B cell (primary cell): ENCODE results near the gene MAPRE2. TPM values are rescaled to one million over a fixed set of nuclear protein-coding genes. Genes with fewer than 3 reads are reported as not detected.

ENCODE experiments used
- ATAC-seq: fragments of 200-7000 bp; cut with Tn5 transposase; one replicate; pipeline ENCODE4 v1.10.0; 2021; ENCODE audit warnings: low read depth, mild to moderate bottlenecking, moderate number of reproducible peaks, moderate library complexity
- CTCF ChIA-PET: fragments of 350-600 bp; sonication (Branson Sonifier 250); formaldehyde crosslinking; loops from one replicate; lab custom pipeline; 2021; ENCODE audit warnings: antibody characterized with exemption, inconsistent platforms; lab: Charles Lee
- POLR2A ChIA-PET: fragments of 350-600 bp; sonication (Branson Sonifier 250); formaldehyde crosslinking; loops from one replicate; lab custom pipeline; 2021; ENCODE audit warnings: antibody characterized with exemption; lab: Charles Lee
- DNase-seq: peaks from one replicate; pipeline ENCODE4 v3.0.0; 2013
- H2AFZ ChIP-seq: 2 replicates; pipeline ENCODE4 v1.6.1; 2012; ENCODE audit warnings: mild to moderate bottlenecking, low read depth, low read length; ENCODE audit not compliant: insufficient read depth, poor library complexity, severe bottlenecking
- H3K27ac ChIP-seq, 2 donors: 1 replicate in 1 of 2; 2 replicates in 1 of 2; pipeline ENCODE4 v1.5.1; 2012 to 2013; ENCODE audit warnings: low read length in 2 of 2, mild to moderate bottlenecking in 2 of 2, moderate library complexity in 1 of 2
- H3K27me3 ChIP-seq, 4 experiments: fragments of 200-600 bp in 1 of 4; sonication (generic) in 1 of 4; replicated peaks in 1 of 4; 1 replicate in 2 of 4; 2 replicates in 2 of 4; pipeline versions ENCODE4 v1.6.1 to v1.7.0; 2013 to 2016; ENCODE audit warnings: low read length in 3 of 4, mild to moderate bottlenecking in 2 of 4, mixed read lengths in 1 of 4, moderate library complexity in 1 of 4; ENCODE audit not compliant: insufficient read depth in 4 of 4, control insufficient read depth in 3 of 4; ENCODE audit errors: control extremely low read depth in 1 of 4
- H3K36me3 ChIP-seq, 2 experiments: replicated peaks in 1 of 2; 1 replicate in 1 of 2; 2 replicates in 1 of 2; pipeline versions ENCODE4 v1.6.1 to v1.7.1; 2013; ENCODE audit warnings: low read length in 1 of 2; ENCODE audit not compliant: insufficient read depth in 2 of 2, control insufficient read depth in 1 of 2; ENCODE audit errors: control extremely low read depth in 1 of 2, extremely low read depth in 1 of 2
- H3K4me1 ChIP-seq, 2 donors: fragments of 200-600 bp in 1 of 2; sonication (generic) in 1 of 2; 1 replicate in 1 of 2; 2 replicates in 1 of 2; pipeline versions ENCODE4 v1.5.1 to v1.6.1; 2013 to 2017; ENCODE audit warnings: low read length in 2 of 2; ENCODE audit not compliant: control insufficient read depth in 2 of 2, insufficient read depth in 2 of 2
- H3K4me2 ChIP-seq: replicated peaks from 2 replicates; pipeline ENCODE3; 2012; ENCODE audit warnings: mild to moderate bottlenecking, low read depth, low read length; ENCODE audit not compliant: poor library complexity, severe bottlenecking
- H3K4me3 ChIP-seq, 5 experiments: fragments of 200-600 bp in 1 of 5; sonication (generic) in 1 of 5; 1 replicate in 3 of 5; 2 replicates in 2 of 5; pipeline versions ENCODE4 v1.5.1 to v1.7.0; 2011 to 2016; ENCODE audit warnings: low read length in 4 of 5, mild to moderate bottlenecking in 4 of 5, low read depth in 2 of 5, control low read depth in 1 of 5, moderate library complexity in 1 of 5; ENCODE audit not compliant: insufficient read depth in 1 of 5; ENCODE audit errors: control extremely low read depth in 1 of 5, extremely low read depth in 1 of 5
- H3K79me2 ChIP-seq: fragments of 200-600 bp; sonication (generic); one replicate; pipeline ENCODE4 v1.6.0; 2016; ENCODE audit warnings: low read length; ENCODE audit not compliant: control insufficient read depth, insufficient read depth
- H3K9ac ChIP-seq: fragments of 200-600 bp; sonication (generic); 2 replicates; pipeline ENCODE4 v1.6.1; 2017; ENCODE audit warnings: mild to moderate bottlenecking, low read length, moderate library complexity
- H3K9me3 ChIP-seq, 3 donors: one replicate each; pipeline versions ENCODE4 v1.6.1 to v1.7.1; 2013; ENCODE audit warnings: low read length in 2 of 3; ENCODE audit not compliant: control insufficient read depth in 2 of 3, insufficient read depth in 1 of 3; ENCODE audit errors: control extremely low read depth in 1 of 3
- H4K20me1 ChIP-seq: 2 replicates; pipeline ENCODE4 v1.6.0; 2012; ENCODE audit warnings: mild to moderate bottlenecking, low read length; ENCODE audit not compliant: insufficient read depth, control insufficient read depth, poor library complexity, severe bottlenecking
- H3K27ac Mint-ChIP-seq: one replicate; pipeline ENCODE4 v1.8.0; 2021; ENCODE audit warnings: mixed read lengths
- H3K27me3 Mint-ChIP-seq: one replicate; pipeline ENCODE4 v1.8.0; 2021; ENCODE audit warnings: mixed read lengths
- H3K4me1 Mint-ChIP-seq: one replicate; pipeline ENCODE4 v1.8.0; 2021; ENCODE audit warnings: mixed read lengths
- H3K4me3 Mint-ChIP-seq: one replicate; pipeline ENCODE4 v1.8.0; 2021; ENCODE audit warnings: mixed read lengths
- H3K9me3 Mint-ChIP-seq: one replicate; pipeline ENCODE4 v1.8.0; 2022; ENCODE audit warnings: mixed read lengths; ENCODE audit not compliant: insufficient read depth
- CTCF ChIP-seq: fragments of 200-600 bp; IDR thresholded peaks from one replicate; pipeline ENCODE4 v1.8.0; 2022; ENCODE audit warnings: antibody characterized with exemption, mild to moderate bottlenecking
- EZH2 ChIP-seq: IDR thresholded peaks from 2 replicates; pipeline ENCODE4 v1.6.1; 2012; ENCODE audit warnings: borderline replicate concordance, low read depth, mild to moderate bottlenecking, moderate library complexity, low read length; ENCODE audit not compliant: insufficient read depth, poor library complexity, severe bottlenecking
- WGBS: methylation state at CpG from one replicate; pipeline ENCODE4 v1.1.5; 2013; ENCODE audit warnings: missing lambda C conversion rate; ENCODE audit not compliant: insufficient coverage; 5-methylcytosine and 5-hydroxymethylcytosine counted together
- intact Hi-C: fragments of 100-400 bp; cut with micrococcal nuclease; formaldehyde crosslinking; loops from one replicate; pipeline ENCODE4 v1.10.0; 2022
- polyA plus RNA-seq: library from polyadenylated mRNA; depleted of rRNA; stranded (reverse); fragments of >200 nt; gene quantifications from 2 replicates; pipeline ENCODE4 v1.2.3, GENCODE V29; 2012
- total RNA-seq, 2 donors: library from RNA; stranded (reverse); fragments of 120-200 nt in 1 of 2; gene quantifications; 1 replicate in 1 of 2; 2 replicates in 1 of 2; pipeline versions ENCODE4 v1.2.3 to v1.2.4, GENCODE V29; 2013 to 2022

MAPRE2 gene
- total and polyA plus RNA-seq, 2 donors (not counting 1 experiment from before 2014, with no cell fraction given) = 36.7 to 63.3 TPM

- H3K36me3 ChIP-seq = peaks cover 17 to 24% of the 10 kb centered on the region in 2 experiments
- no CpG with 5 or more reads among the region's 1 CpG for WGBS
Measured at GRCh38 chr18:35080058-35080457, 38.8 kb downstream of the MAPRE2 start.

GRCh38 chr18:35083174-35083712 is 42.0 kb downstream of the MAPRE2 start:
- ATAC-seq (no peak), DNase-seq (no peak)
- no peak overlapping the region for H3K27ac Mint-ChIP-seq
- no peak overlapping the region for H3K27ac ChIP-seq
- CTCF ChIA-PET = interaction anchor here (0.7 to 1.8 kb wide), 6 partner anchors 11 to 57 kb away, joined by 3 to 5 read pairs (median 3); no protein-coding TSS in a partner anchor
- H3K4me1 ChIP-seq = no peaks in the 10 kb centered on the region
- 100% methylated on average over 1 of the region's 3 CpGs for WGBS
- H2AFZ ChIP-seq = no peak overlapping the region
- no peaks in the 10 kb centered on the region for H3K27me3 ChIP-seq
- no peaks in the 10 kb centered on the region for H3K9me3 Mint-ChIP-seq
- POLR2A ChIA-PET = no interaction called here
- H3K36me3 ChIP-seq = peaks cover 16 to 30% of the 10 kb centered on the region in 2 experiments
- no peaks in the 10 kb centered on the region for H3K27me3 Mint-ChIP-seq
- H3K4me1 Mint-ChIP-seq = peaks cover 19% of the 10 kb centered on the region
- peaks cover 42% of the 10 kb centered on the region for H4K20me1 ChIP-seq
- TF ChIP-seq CTCF = no peak
- TF ChIP-seq EZH2 = no peak
- no peak overlapping the region for H3K4me3 ChIP-seq
- H3K9me3 ChIP-seq = no peaks in the 10 kb centered on the region
- peaks cover 81% of the 10 kb centered on the region for H3K79me2 ChIP-seq
- H3K9ac ChIP-seq = no peak overlapping the region
- no peak overlapping the region for H3K4me2 ChIP-seq
- intact Hi-C loops = no loop called here
- no peak overlapping the region for H3K4me3 Mint-ChIP-seq

More at GRCh38 chr18:35080058-35080457, 38.8 kb downstream of the MAPRE2 start:
- H3K9me3 ChIP-seq = no peaks in the 10 kb centered on the region
- no peak overlapping the region for H3K4me3 ChIP-seq
- POLR2A ChIA-PET = no interaction called here
- Mint-ChIP-seq H3K4me3 (no peak overlapping the region), H3K27me3 (no peaks in the 10 kb centered on the region), H3K9me3 (no peaks in the 10 kb centered on the region), H3K27ac (no peak overlapping the region), H3K4me1 (peaks cover 24% of the 10 kb centered on the region)
- CTCF ChIA-PET = interaction anchor here (1.5 kb wide), 1 partner anchor 11 kb away, joined by 3 read pairs; no protein-coding TSS in a partner anchor
- H3K27ac ChIP-seq = no peak overlapping the region
- intact Hi-C loops = no loop called here
- no peak overlapping the region for H2AFZ ChIP-seq
- H4K20me1 ChIP-seq = peaks cover 38% of the 10 kb centered on the region
- DNase-seq (no peak), ATAC-seq (no peak)
- peaks cover 87% of the 10 kb centered on the region for H3K79me2 ChIP-seq
- no peak for TF ChIP-seq EZH2
- no peaks in the 10 kb centered on the region for H3K4me1 ChIP-seq
- no peak overlapping the region for H3K9ac ChIP-seq
- H3K4me2 ChIP-seq = no peak overlapping the region
- no peaks in the 10 kb centered on the region for H3K27me3 ChIP-seq
